Ovary (tissue), 9 donors: ENCODE measurements around the gene TECPR2. TPM values are rescaled to one million over a fixed set of nuclear protein-coding genes. Genes with fewer than 3 reads are reported as not detected.
A peak's percentile ranks its signal among the peaks of the same experiment; 100 is the strongest.

Experiments used
- DNase-seq, 5 donors: peaks; one replicate each; pipeline ENCODE4 v3.0.0-alpha.2; 2019 to 2020
- H3K27ac ChIP-seq, 2 donors: fragments of 200-600 bp; one replicate each; pipeline versions ENCODE4 v1.5.1 to v1.8.0; 2019 to 2022
- H3K27me3 ChIP-seq: fragments of 200-600 bp; one replicate; pipeline ENCODE4 v1.8.0; 2022
- H3K36me3 ChIP-seq: fragments of 200-600 bp; sonication (generic); one replicate; pipeline ENCODE4 v1.5.1; 2019
- H3K4me1 ChIP-seq: one replicate; pipeline ENCODE4 v1.8.1; 2013; ENCODE audit warnings: mild to moderate bottlenecking, moderate library complexity; ENCODE audit not compliant: insufficient read depth
- H3K4me3 ChIP-seq: fragments of 200-600 bp; sonication (generic); one replicate; pipeline ENCODE4 v1.5.1; 2017
- H3K9me3 ChIP-seq, 2 donors: fragments of 200-600 bp in 1 of 2; sonication (generic) in 1 of 2; one replicate each; pipeline versions ENCODE4 v1.5.1 to v1.8.1; 2013 to 2019; ENCODE audit warnings: mild to moderate bottlenecking in 1 of 2, moderate library complexity in 1 of 2
- CTCF ChIP-seq, 3 donors: fragments of 450-650 bp in 2 of 3; fragments of 200-600 bp in 1 of 3; IDR thresholded peaks; one replicate each; pipeline versions ENCODE4 v1.5.1 to v1.8.0; 2016 to 2022; ENCODE audit warnings: antibody characterized with exemption in 3 of 3, mild to moderate bottlenecking in 1 of 3
- EP300 ChIP-seq: sonication (generic); formaldehyde crosslinking; IDR thresholded peaks from one replicate; pipeline ENCODE4 v1.6.1; 2017; ENCODE audit warnings: antibody characterized with exemption
- POLR2A ChIP-seq: fragments of 450-650 bp; IDR thresholded peaks from one replicate; pipeline ENCODE4 v1.6.1; 2017; ENCODE audit warnings: antibody characterized with exemption, mild to moderate bottlenecking, moderate library complexity
- WGBS, 3 donors: extraction: QIAGEN DNeasy Blood & Tissue Kit in 1 of 3; methylation state at CpG; one replicate each; pipeline versions ENCODE4 v1.1.5 to v1.1.7; 2013 to 2017; 5-methylcytosine and 5-hydroxymethylcytosine counted together
- intact Hi-C, 4 donors: fragments of 100-400 bp; cut with DNase I; formaldehyde crosslinking; loops; one replicate each; pipeline versions ENCODE4 v1.11.0 to v1.15.1; 2022 to 2023
- polyA plus RNA-seq, 2 donors: library from polyadenylated mRNA; stranded (reverse); fragments of 200-250 nt in 1 of 2; fragments of 350-450 nt in 1 of 2; fragmentation: Illumina TruSeq in 1 of 2; extraction: RNeasy Lipid Tissue Mini Kit (QIAGEN cat#74804) in 1 of 2; gene quantifications; one replicate each; pipeline ENCODE4 v1.2.3, GENCODE V29; 2013 to 2014
- total RNA-seq, 7 donors: library from RNA; depleted of rRNA in 2 of 7; stranded (reverse); fragments of >200 nt in 2 of 7; fragmentation: NEBNext Ultra II Directional in 3 of 7; extraction: Animal tissue kit (Norgen Biotek cat#: 25700) in 3 of 7; gene quantifications; one replicate each; pipeline versions ENCODE4 v1.1.0 to v1.2.4, GENCODE V29; 2016 to 2023
- donor health status: DM: no; HTN: no; CAD: no; lungs with moderate emphysema.
- donor health status: DM: no; HTN: no; CAD: no.
- donor health status: Bipolar disorder and iron deficiency.
- donor health status: DM: yes; HTN: yes; CAD: no.
- donor health status: DM: no; HTN: no; CAD: no.
- donor health status: DM: yes; HTN: yes; CAD: no.

Gene TECPR2
- total and polyA plus RNA-seq, 9 donors, result 8.6 to 29.3 (median 25.8) TPM

- Histone ChIP-seq H3K27ac (no peak overlapping the region), H3K36me3 (no peaks in the 10 kb centered on the region), H3K4me3 (no peak overlapping the region), H3K9me3 (no peaks in the 10 kb centered on the region), H3K4me1 (no peaks in the 10 kb centered on the region), H3K27me3 (no peaks in the 10 kb centered on the region)
- DNase-seq, result no peak
- WGBS, 3 donors, result 88 to 93% (median 89%) methylated on average over 8 of the region's 8 CpGs
- TF ChIP-seq EP300 (no peak), CTCF (IDR thresholded peaks at IDR 0.05) (no peak), POLR2A (no peak)
- intact Hi-C loops, result no loop called here
Measured at GRCh38 chr14:102330806-102331205, 31.9 kb upstream of the TECPR2 start.

- Histone ChIP-seq H3K4me3 (no peak overlapping the region), H3K9me3 (no peaks in the 10 kb centered on the region), H3K4me1 (no peaks in the 10 kb centered on the region), H3K36me3 (no peaks in the 10 kb centered on the region), H3K27ac (no peak overlapping the region), H3K27me3 (no peaks in the 10 kb centered on the region)
- intact Hi-C loops, result no loop called here
- WGBS, 3 donors, result 84 to 88% (median 86%) methylated on average over 7 of the region's 7 CpGs
- no peak for DNase-seq
- TF ChIP-seq EP300, result no peak
- no peak for TF ChIP-seq POLR2A
- TF ChIP-seq CTCF (IDR thresholded peaks at IDR 0.05), result no peak
Measured at GRCh38 chr14:102333390-102333789, 29.4 kb upstream of the TECPR2 start.

GRCh38 chr14:102333795-102334705, 28.7 kb upstream of the TECPR2 start:
- intact Hi-C loops, result no loop called here
- Histone ChIP-seq H3K4me3 (no peak overlapping the region), H3K27me3 (no peaks in the 10 kb centered on the region), H3K4me1 (no peaks in the 10 kb centered on the region), H3K36me3 (no peaks in the 10 kb centered on the region), H3K27ac (no peak overlapping the region), H3K9me3 (no peaks in the 10 kb centered on the region)
- WGBS, 3 donors, result 92 to 97% (median 94%) methylated on average over 13 of the region's 13 CpGs
- no peak for DNase-seq
- TF ChIP-seq CTCF (IDR thresholded peaks at IDR 0.05) (no peak), EP300 (no peak), POLR2A (no peak)

GRCh38 chr14:102335163-102335562, 27.6 kb upstream of the TECPR2 start:
- H3K27ac ChIP-seq, result no peak overlapping the region
- intact Hi-C loops, result no loop called here
- H3K27me3 ChIP-seq, result no peaks in the 10 kb centered on the region
- DNase-seq, result peak in 1 of 5 donors; percentile 29
- no peaks in the 10 kb centered on the region for H3K9me3 ChIP-seq
- 86 to 93% (median 90%) methylated on average over 7 of the region's 7 CpGs for WGBS, 3 donors
- no peak for TF ChIP-seq CTCF (IDR thresholded peaks at IDR 0.05)
- no peak for TF ChIP-seq POLR2A
- TF ChIP-seq EP300, result no peak
- no peaks in the 10 kb centered on the region for H3K36me3 ChIP-seq
- H3K4me1 ChIP-seq, result no peaks in the 10 kb centered on the region
- no peak overlapping the region for H3K4me3 ChIP-seq
